K562 treated with DMSO at 1 percent for 24 hours (cell line): Measurements from ENCODE around the gene SH2D1B. TPM values are rescaled to one million over a fixed set of nuclear protein-coding genes. Genes with fewer than 3 reads are reported as not detected.

Experiments used
- total RNA-seq: library from RNA; unstranded; fragments of 300-600 nt; gene quantifications from 2 replicates; pipeline ENCODE4 v1.2.3, GENCODE V29; 2022; ENCODE audit warnings: low read depth; ENCODE audit not compliant: insufficient read depth

SH2D1B gene
- total RNA-seq, result 0.20 TPM in 1 of 2 replicates, not detected in the other

GRCh38 chr1:162412002-162412401, at the start of gene SH2D1B:
SH2D1B (minus strand) TSS chr1:162412136; CDS start chr1:162412016, 120 bp downstream.

GRCh38 chr1:162381383-162381782, 30.6 kb downstream of the SH2D1B start, which contains the start of gene C1orf226:
C1orf226 (plus strand) TSS chr1:162381728; CDS start chr1:162381902, 174 bp downstream.

GRCh38 chr1:162376691-162377090, 35.2 kb downstream of the SH2D1B start, which contains the start of gene SPATA46:
SPATA46 (minus strand) TSS chr1:162376854; CDS start chr1:162376790, 64 bp downstream.

Other genes starting within 250 kb of the SH2D1B start
- not detected in 2 replicates for gene SPATA46, start 35.3 kb downstream of the SH2D1B start, total RNA-seq
- gene C1orf226, start 30.4 kb downstream of the SH2D1B start, total RNA-seq, result 1.4 and 2.6 TPM in 2 replicates
- 12.0 and 13.4 TPM in 2 replicates for gene UHMK1, start 85.7 kb upstream of the SH2D1B start, total RNA-seq
- gene UAP1, start 149.6 kb upstream of the SH2D1B start, total RNA-seq, result 48.3 and 56.4 TPM in 2 replicates
- 0.73 and 1.1 TPM in 2 replicates for gene DDR2, start 220.3 kb upstream of the SH2D1B start, total RNA-seq